Measurements from ENCODE around the gene SRGN.

DNA sequence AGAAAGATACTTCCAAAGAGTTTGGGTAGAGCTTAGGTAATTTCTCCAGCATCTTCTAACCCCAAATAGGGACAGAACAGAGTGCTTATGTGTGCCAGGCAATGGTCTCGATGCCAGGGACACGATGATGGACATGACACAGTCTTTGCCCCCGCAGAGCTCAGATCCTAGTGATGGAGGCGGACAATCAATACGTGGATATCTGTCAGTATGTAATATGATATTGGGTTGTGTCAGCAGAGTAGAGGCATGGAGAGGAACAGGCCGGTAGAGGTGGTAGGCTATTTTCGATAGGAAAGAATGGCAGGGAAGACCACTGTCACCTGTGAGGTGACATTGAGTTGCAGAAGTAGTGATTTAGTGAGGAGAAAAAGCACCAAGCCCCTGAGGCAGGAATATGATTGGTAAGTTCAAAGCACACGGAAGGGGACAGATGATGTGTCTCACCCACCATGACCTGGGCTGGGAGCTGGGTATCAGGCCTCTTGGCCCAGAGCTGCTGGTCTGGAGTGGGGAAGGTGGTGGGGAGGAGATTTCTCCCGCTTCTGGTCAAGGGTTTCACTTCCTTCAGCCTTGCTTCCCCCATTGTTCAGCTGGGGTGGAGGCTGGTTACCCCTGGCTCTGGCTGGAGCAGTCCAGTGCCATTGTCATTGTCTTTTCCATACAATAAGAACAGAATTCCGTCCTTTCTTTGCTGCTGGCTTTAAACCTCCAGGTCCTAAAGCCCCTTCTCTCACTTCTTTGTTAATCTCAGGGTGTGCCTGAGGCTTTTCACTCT lies 36.0 kb upstream of the SRGN start:
- TF ChIP-seq CTCF (IDR thresholded peaks at IDR 0.05) (no peak), EP300 (IDR thresholded peaks at IDR 0.05) (peak in 1 of 2 donors; percentile 23)

All from tibial nerve (tissue), 4 donors.